GM18861 (cell line): ENCODE results near the gene AFF3.

Experiments
- ATAC-seq: cut with Tn5 transposase; IDR thresholded peaks from one replicate; pipeline ENCODE4 v1.9.1; 2021; ENCODE audit not compliant: unreplicated experiment

The AFF3 gene

GRCh38 chr2:100045000-100045399, 97.4 kb downstream of the AFF3 start:
- ATAC-seq: no peak

DNA sequence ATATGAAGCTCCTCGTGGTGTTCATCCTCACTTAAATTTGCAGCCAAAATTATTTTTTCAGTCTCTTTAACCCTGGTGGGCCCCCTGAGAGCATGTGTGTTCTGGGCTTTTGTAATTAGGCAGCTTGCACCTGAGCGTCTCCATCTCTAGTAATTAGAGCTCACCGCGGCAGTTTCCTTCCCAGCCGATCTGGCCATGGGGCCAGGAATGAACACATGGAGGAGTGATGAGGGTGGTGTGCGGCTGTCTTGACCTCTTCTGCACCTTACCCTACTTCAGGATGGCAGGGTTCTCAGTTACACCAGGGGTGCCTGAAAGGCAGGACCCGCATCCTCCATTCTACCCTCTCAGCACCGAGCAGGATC, 98.5 kb downstream of the AFF3 start:
- ATAC-seq: no peak

- no peak for ATAC-seq
Observed at GRCh38 chr2:100043081-100043890, 99.1 kb downstream of the AFF3 start.

DNA sequence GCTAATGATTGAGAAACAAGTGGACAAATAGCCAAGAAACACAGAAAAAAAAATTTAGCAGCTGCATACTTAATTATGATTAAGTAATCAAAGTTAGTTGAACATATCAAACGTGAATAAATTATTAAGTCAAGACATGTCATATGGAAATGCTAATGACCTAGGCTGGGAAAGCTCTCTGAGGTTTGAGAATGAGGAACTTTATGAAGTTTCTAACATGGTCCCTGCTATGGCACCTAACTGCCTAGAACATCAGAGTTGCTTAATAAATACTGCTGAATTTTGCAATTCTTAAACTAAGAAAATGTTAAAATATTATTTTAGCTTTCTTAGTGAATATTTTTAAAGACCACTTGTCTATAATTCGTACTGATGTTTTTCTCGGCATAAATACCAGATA, 99.8 kb downstream of the AFF3 start:
- no peak for ATAC-seq

- ATAC-seq: no peak
Observed at GRCh38 chr2:100041946-100042345, 100.4 kb downstream of the AFF3 start.

GRCh38 chr2:100041385-100041784, 101.0 kb downstream of the AFF3 start:
- ATAC-seq: no peak

GRCh38 chr2:100040906-100041305, 101.5 kb downstream of the AFF3 start:
- no peak for ATAC-seq

DNA sequence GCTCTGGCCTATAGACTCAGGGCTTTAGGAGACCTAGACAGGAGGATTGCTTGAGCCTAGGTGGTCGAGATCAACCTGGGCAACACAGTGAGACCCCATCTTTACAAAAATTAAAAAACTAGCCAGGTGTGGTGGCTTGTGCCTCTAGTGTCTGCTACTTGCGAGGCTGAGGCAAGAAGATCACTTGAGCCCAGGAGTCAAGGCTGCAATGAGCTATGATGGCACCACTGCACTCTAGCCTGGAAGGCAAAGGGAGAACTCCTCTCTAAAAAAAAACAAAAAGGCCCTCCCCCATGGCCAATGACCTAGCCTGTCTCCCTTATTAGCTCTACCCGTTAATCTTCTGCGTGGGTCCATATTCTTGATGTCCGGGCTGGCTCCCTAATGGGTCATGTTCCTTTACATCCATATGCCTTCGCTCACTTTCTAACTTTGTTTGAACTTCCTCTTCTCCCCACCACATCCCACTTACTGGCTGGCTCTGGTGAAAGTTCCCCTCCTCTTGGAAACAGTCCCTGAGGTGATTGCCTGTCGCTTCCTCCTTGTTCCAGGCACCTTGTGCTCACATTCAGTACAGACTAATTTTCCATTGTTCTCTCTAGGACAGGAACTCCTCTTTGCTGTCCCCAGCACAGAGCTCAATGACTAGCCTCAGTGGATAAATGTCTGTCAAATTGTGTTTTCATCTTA, 103.0 kb downstream of the AFF3 start:
- ATAC-seq: no peak

DNA sequence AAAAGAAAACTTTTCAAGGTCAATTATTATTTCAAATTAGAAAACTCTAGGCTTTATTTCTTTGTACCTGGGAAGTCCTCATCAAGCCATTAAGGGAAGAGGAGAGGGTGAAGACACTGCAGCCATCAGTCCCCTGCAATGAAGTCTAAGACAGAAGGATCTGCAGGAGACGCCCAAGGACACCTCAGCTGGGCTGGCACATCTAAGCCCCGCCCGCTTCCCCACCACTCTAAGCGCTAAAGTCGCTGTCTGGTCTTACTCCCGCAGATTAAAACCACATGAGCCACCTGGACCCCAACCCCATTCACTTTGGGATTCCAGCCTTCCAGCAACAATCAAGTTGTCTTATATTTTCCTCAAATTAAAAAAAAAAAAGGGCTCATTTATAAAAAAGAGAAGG, 104.4 kb downstream of the AFF3 start:
- ATAC-seq: no peak

DNA sequence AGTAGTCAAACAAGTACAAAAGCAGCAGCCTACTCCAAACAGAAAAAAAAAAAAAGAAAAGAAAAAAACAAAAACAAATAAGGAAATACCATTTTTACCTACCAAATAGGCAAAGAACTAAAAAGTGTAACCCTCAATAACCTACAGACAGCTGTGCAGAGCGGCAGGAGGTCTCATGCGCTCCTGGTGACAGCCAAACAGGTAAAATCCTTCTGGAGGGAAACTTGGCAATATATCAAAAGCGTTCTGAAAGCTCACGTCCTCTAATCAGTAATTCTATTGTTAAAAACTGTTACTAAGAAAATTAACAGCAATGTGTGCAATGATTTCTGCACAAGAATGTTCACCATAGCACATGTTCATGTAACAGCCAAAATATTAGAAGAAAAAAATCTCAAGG, 105.6 kb downstream of the AFF3 start:
- ATAC-seq: no peak

DNA sequence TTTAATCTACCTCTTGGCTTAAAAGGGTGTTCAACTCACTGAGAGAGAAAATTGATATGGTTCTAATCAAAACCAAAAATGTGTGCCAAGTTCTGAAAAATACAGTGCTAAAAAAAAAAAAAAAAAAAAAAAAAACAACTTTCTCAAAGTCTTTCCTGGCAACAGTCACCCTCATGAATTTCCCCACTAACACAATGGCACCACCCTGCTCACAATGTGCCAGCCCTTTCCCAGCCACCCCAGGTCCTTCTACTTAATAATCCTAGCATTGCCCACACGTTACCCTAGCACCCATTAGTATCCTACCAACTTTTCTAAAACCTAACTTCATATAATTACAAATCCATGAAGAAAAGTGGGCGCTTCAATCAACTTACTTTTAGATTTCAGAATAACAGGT, 106.4 kb downstream of the AFF3 start:
- no peak for ATAC-seq

GRCh38 chr2:100034431-100034830, 108.0 kb downstream of the AFF3 start:
- ATAC-seq: no peak

- ATAC-seq: no peak
Observed at GRCh38 chr2:100033976-100034375, 108.4 kb downstream of the AFF3 start.

DNA sequence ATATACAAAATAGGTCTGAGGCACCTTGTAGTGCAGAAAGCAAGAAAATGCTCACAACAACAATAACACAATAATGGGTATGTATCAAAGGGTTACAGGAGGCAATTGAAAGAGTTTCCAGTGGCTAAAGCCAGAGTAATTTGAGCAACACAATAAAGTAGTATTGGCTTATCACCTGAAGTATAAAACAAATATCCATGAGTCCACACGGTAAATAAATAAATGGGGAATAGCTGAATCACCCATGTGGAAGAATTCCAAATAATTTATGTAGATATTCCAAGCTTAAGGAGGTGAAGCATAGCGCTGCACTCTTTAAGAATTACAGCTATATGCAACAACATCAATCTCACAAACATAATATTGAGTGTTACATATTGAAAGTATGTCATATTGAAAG, 110.8 kb downstream of the AFF3 start:
- ATAC-seq: no peak

- no peak for ATAC-seq
Observed at GRCh38 chr2:100029460-100029859, 112.9 kb downstream of the AFF3 start.

DNA sequence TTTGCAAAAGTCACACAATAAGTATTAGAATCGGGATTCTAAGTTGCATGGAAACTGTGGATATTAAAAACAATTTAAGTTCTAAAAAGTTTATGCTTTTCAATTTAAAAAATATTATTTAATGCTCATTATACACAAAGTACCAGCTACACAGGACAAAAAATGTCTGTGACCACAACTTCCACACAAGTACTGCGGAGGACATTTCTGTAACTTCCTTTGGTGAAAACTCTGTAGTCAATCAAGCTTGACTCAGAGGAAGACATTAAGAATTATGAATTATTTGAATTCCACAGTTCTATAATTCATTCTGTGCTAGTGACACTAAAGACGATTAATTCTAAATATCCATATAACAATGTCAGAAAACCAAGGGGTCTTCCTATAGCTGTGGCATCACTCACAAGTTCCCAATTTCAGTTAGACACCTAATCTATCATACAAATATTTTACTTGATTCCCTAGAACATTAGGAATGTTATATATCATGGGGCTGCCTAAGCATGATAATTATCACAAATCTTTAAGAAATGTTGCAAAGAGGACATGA, 120.5 kb downstream of the AFF3 start:
- ATAC-seq: no peak

GRCh38 chr2:100019499-100019898, 122.9 kb downstream of the AFF3 start:
- ATAC-seq: no peak

DNA sequence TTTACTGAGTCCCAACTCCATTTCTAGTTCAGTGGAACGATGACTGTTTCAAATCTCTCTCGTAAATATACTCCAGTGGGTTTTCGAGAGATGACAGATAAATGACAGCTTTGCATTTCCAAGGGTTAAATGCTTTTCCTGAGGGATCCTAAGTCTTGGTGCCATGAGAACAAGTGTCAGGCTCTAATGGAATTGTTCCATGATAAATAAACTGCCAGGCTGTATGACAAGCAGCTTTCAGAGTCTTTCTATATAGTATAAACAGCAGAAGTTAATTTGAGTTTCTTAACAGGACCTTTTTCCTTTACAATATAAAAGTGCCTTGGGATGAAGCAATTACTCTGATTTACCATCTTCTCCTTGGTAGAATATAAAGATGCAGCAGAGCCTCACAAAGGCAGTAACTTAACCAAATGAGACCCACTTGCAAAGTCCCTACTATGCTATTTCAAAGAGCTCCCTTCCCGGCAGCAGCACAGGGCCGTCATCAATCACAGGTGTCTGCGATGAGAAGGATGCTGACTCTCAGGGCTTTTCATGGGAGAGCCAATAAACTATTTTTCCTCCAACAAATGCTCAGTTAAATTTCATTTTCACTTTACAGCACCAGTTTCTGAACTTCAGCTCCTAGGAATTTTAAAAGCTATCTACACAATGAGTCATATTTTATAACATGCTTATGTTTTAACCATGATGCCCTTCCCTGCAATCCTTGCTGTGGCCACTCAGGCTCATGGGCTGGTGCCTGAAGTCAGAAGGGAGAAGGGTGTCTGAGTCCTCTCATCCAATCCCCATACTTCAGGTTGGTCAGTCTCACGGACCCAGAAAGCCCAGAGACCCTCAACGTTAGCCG, 123.8 kb downstream of the AFF3 start:
- ATAC-seq: no peak

DNA sequence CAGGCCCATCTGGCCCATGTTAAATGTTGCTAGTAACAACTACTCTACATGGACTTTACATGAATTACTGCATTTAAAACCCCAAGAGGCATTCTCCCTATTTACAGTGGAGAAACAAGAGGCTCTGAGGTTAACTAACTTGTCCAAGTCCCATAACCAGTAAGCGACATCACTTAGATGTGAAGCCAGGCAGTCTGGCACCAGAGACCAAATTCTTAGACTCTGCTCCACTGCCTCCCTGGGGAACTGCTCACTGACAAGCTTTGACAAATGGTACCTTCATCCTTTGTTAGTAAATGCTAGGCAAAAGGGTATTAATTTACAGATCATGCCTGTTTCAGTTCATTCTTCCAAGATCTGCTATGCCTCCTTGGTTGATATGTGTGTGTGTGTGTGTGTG, 124.8 kb downstream of the AFF3 start:
- no peak for ATAC-seq

GRCh38 chr2:100016756-100017155, 125.6 kb downstream of the AFF3 start:
- no peak for ATAC-seq

- no peak for ATAC-seq
Observed at GRCh38 chr2:100015849-100016248, 126.5 kb downstream of the AFF3 start.
